Measurements from ENCODE around the gene LYSMD1.
"Not testable (repeated sequence)": the region's sequence is repeated elsewhere in the genome, so short reads cannot be mapped to it uniquely, and the experiment has no call there.

Gene LYSMD1

DNA sequence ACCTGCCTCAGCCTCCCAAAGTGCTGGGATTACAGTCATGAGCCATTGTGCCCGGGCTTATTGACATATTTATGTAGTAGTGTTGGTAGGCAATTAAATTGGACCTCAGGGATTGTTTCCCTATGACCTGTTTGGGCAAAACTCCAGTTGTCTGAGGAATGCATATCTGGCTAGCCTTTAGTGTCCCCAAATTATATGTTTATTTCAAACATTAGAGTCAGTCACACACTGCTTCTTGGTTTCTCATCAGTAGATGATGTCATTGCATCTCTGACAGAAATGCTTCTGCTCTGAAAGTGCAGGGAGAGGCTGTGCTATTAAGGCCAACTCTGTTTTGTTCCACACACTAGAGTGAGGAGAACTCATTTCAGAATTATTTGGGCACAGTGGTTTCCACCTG lies 45.1 kb upstream of the LYSMD1 start:
- Histone ChIP-seq H3K27ac (replicated peaks) (no peak overlapping the region), H3K27me3 (ENCODE audit: insufficient read depth, poor library complexity, severe bottlenecking) (no peaks in the 10 kb centered on the region), H3K4me3 (replicated peaks; ENCODE audit: insufficient read depth, low read length) (no peak overlapping the region)
- no peak for DNase-seq (ENCODE audit: low read depth in 1 of 2, low spot score in 1 of 2)
- TF ChIP-seq POLR2AphosphoS5 (IDR thresholded peaks at IDR 0.05; ENCODE audit: low read depth) = no peak
- TF ChIP-seq GABPA (IDR thresholded peaks at IDR 0.05; ENCODE audit: low read depth) = no peak
- TF ChIP-seq, protein P1, sequence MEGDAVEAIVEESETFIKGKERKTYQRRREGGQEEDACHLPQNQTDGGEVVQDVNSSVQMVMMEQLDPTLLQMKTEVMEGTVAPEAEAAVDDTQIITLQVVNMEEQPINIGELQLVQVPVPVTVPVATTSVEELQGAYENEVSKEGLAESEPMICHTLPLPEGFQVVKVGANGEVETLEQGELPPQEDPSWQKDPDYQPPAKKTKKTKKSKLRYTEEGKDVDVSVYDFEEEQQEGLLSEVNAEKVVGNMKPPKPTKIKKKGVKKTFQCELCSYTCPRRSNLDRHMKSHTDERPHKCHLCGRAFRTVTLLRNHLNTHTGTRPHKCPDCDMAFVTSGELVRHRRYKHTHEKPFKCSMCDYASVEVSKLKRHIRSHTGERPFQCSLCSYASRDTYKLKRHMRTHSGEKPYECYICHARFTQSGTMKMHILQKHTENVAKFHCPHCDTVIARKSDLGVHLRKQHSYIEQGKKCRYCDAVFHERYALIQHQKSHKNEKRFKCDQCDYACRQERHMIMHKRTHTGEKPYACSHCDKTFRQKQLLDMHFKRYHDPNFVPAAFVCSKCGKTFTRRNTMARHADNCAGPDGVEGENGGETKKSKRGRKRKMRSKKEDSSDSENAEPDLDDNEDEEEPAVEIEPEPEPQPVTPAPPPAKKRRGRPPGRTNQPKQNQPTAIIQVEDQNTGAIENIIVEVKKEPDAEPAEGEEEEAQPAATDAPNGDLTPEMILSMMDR (IDR thresholded peaks at IDR 0.05; ENCODE audit: insufficient read depth, low read length) = no peak
- TF ChIP-seq SPI1 (IDR thresholded peaks at IDR 0.05; ENCODE audit: borderline replicate concordance, low read depth) = no peak
- TF ChIP-seq, protein P2, sequence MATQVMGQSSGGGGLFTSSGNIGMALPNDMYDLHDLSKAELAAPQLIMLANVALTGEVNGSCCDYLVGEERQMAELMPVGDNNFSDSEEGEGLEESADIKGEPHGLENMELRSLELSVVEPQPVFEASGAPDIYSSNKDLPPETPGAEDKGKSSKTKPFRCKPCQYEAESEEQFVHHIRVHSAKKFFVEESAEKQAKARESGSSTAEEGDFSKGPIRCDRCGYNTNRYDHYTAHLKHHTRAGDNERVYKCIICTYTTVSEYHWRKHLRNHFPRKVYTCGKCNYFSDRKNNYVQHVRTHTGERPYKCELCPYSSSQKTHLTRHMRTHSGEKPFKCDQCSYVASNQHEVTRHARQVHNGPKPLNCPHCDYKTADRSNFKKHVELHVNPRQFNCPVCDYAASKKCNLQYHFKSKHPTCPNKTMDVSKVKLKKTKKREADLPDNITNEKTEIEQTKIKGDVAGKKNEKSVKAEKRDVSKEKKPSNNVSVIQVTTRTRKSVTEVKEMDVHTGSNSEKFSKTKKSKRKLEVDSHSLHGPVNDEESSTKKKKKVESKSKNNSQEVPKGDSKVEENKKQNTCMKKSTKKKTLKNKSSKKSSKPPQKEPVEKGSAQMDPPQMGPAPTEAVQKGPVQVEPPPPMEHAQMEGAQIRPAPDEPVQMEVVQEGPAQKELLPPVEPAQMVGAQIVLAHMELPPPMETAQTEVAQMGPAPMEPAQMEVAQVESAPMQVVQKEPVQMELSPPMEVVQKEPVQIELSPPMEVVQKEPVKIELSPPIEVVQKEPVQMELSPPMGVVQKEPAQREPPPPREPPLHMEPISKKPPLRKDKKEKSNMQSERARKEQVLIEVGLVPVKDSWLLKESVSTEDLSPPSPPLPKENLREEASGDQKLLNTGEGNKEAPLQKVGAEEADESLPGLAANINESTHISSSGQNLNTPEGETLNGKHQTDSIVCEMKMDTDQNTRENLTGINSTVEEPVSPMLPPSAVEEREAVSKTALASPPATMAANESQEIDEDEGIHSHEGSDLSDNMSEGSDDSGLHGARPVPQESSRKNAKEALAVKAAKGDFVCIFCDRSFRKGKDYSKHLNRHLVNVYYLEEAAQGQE (IDR thresholded peaks at IDR 0.05; ENCODE audit: insufficient replicate concordance, low read depth) = no peak

DNA sequence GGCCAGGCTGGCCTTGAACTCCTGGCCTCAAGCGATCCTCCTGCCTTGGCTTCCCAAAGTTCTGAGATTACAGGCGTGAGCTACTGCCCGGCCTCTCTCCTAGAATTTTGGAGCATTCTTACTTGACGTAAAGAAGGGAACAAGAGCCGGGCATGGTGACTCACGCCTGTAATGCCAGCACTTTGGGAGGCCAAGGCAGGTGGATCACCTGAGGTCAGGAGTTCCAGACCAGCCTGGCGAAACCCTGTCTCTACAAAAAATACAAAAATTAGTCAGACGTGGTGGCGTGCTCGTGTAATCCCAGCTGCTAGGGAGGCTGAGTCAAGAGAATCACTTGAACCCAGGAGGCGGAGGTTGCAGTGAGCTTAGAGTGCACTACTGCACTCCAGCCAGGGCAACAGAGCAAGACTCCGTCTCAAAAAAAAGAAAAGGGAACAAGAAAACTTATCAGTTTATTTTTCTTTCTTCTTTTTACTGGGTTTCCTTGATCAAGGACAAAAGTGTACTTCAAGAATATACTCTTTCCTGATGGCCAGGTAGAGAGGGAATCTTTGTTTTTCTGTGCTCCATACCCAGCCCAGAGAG lies 39.8 kb upstream of the LYSMD1 start:
- not testable (repeated sequence) for DNase-seq (ENCODE audit: low read depth in 1 of 2, low spot score in 1 of 2); H3K27ac ChIP-seq (replicated peaks); H3K27me3 ChIP-seq (ENCODE audit: insufficient read depth, poor library complexity, severe bottlenecking); H3K4me3 ChIP-seq (replicated peaks; ENCODE audit: insufficient read depth, low read length)

DNA sequence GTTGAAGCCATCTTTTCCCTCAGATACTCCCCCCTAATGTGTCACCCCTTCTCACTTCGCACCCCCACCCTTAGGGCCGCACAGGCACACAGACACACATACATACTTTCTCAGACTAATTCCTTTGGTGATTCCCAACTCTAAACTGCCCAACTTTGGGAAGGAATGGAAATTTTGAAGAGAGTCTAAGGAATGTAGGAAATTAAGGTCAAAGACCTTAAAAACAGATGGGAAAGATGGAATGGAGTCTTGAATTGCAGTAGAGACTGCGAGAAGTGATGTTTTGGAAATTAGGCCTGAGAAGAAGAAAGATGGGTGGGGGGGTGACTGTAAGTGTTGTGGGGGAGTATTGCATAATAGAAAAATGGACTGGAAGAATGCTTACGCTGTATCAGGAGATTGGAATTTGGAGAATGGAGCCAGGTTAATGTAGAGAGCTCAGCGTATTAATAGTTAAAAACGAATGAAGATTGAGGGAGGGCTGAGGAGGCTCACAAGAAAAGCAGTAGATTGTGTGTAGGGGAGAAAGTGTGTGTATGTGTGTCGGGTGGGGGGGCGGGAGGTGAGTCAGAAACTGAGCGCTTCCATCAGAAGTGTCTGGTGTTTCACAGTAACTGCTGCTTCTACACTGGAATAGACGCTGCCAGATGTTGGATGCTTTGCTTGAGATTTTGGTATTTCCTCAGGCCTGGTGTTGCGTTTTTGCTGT lies 34.3 kb upstream of the LYSMD1 start:
- TF ChIP-seq POLR2AphosphoS5 (IDR thresholded peaks at IDR 0.05; ENCODE audit: low read depth) (no peak), GABPA (IDR thresholded peaks at IDR 0.05; ENCODE audit: low read depth) (no peak), SPI1 (IDR thresholded peaks at IDR 0.05; ENCODE audit: borderline replicate concordance, low read depth) (no peak)
- TF ChIP-seq, protein P1 (IDR thresholded peaks at IDR 0.05; ENCODE audit: insufficient read depth, low read length) = no peak
- TF ChIP-seq, protein P2 (IDR thresholded peaks at IDR 0.05; ENCODE audit: insufficient replicate concordance, low read depth) = no peak
- Histone ChIP-seq H3K27ac (replicated peaks) (peak overlapping the region; percentile 81; the same call in 1 of the 2 replicates), H3K4me3 (replicated peaks; ENCODE audit: insufficient read depth, low read length) (peak overlapping the region; percentile 98), H3K27me3 (ENCODE audit: insufficient read depth, poor library complexity, severe bottlenecking) (no peaks in the 10 kb centered on the region)
- peak in 1 of 2 experiments; percentile 6 for DNase-seq (ENCODE audit: low read depth in 1 of 2, low spot score in 1 of 2)

DNA sequence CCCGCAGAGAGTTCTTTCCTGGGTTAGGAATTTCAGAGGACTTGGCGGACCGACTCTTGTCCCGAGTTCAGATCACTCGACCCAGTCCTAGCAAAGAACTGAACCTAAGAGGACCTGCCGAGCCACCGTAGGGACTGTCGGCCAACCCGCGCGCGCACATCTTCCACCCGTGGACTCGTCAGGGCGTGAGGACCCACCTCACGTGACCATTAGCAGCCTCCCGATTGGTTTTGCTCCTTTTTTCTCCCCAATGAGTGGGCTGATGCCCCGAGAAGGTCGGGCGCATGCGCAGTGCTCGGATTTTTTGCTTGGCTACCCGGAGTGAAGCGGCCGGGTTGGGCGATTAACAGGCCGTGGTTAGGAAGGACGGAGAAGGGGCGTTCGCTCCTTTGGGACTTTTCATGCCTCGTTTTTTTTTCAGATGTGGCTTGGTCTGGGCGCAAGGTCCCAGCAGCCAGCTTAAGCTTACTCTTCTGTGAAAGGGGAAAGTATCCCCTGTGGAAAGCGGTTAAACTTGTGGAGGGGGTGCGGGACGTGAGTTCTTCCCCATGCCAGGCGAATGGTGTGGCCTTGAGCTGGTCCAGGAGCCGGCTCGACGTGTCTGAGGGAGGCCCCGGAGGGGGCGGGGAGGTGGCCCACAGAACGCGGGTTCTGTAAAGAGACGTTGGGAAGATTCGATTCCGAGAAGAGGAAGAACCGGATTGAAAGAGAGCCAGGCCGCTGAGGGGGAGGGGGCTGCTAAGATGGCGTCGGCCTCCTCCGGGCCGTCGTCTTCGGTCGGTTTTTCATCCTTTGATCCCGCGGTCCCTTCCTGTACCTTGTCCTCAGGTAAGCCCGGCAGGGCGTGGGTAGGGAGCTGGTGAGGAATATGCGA lies 32.8 kb upstream of the LYSMD1 start, which contains the start of gene PIP5K1A:
Gene PIP5K1A (plus strand): TSS at position 299 of the 874 bp plus-strand sequence. CDS start 445 bp downstream, at position 744.
- TF ChIP-seq POLR2AphosphoS5 (IDR thresholded peaks at IDR 0.05; ENCODE audit: low read depth) (peak; percentile 69), GABPA (IDR thresholded peaks at IDR 0.05; ENCODE audit: low read depth) (no peak)
- TF ChIP-seq, protein P2 (IDR thresholded peaks at IDR 0.05; ENCODE audit: insufficient replicate concordance, low read depth) = no peak
- peak within 1 kb of the TSS; percentile 81 for H3K27ac ChIP-seq (replicated peaks)
- peak; percentile 96 to 99 for DNase-seq (ENCODE audit: low read depth in 1 of 2, low spot score in 1 of 2)

More for the DNA sequence above, 32.8 kb upstream of the LYSMD1 start, which contains the start of gene PIP5K1A:
- Histone ChIP-seq H3K4me3 (replicated peaks; ENCODE audit: insufficient read depth, low read length) (peak within 1 kb of the TSS; percentile 98), H3K27me3 (ENCODE audit: insufficient read depth, poor library complexity, severe bottlenecking) (no peaks in the 10 kb centered on the region)
